GM23338 (cell line): ENCODE results near the gene CMPK2. TPM values are rescaled to one million over a fixed set of nuclear protein-coding genes. Genes with fewer than 3 reads are reported as not detected.

ENCODE experiments used
- ATAC-seq: fragments of 200-7000 bp; cut with Tn5 transposase; 3 replicates; pipeline ENCODE4 v1.9.1; 2020
- DNase-seq: peaks from one replicate; pipeline ENCODE4 v3.0.0-alpha.2; 2015; ENCODE audit warnings: low spot score
- H2AFZ ChIP-seq: fragments of 200-600 bp; sonication (generic); 2 replicates; pipeline ENCODE4 v1.8.0; 2016; ENCODE audit warnings: antibody characterized with exemption, mild to moderate bottlenecking, moderate library complexity
- H3F3A ChIP-seq: fragments of 200-600 bp; sonication (generic); replicated peaks from 2 replicates; pipeline ENCODE4 v1.8.0; 2017; ENCODE audit warnings: antibody characterized with exemption, mixed run types, low read depth
- H3K27ac ChIP-seq: fragments of 200-600 bp; sonication (generic); 2 replicates; pipeline ENCODE4 v1.6.1; 2016; ENCODE audit warnings: low read depth
- H3K27me3 ChIP-seq: fragments of 200-600 bp; sonication (generic); 2 replicates; pipeline ENCODE4 v1.8.0; 2016; ENCODE audit warnings: mild to moderate bottlenecking, mixed run types, moderate library complexity; ENCODE audit not compliant: insufficient read depth
- H3K36me3 ChIP-seq: fragments of 200-600 bp; sonication (generic); 2 replicates; pipeline ENCODE4 v1.8.0; 2016; ENCODE audit warnings: mild to moderate bottlenecking; ENCODE audit not compliant: insufficient read depth
- H3K4me1 ChIP-seq: fragments of 200-600 bp; sonication (generic); 2 replicates; pipeline ENCODE4 v1.8.0; 2016; ENCODE audit warnings: mild to moderate bottlenecking, moderate library complexity; ENCODE audit not compliant: insufficient read depth
- H3K4me2 ChIP-seq: fragments of 200-600 bp; sonication (generic); 2 replicates; pipeline ENCODE4 v1.7.1; 2017; ENCODE audit warnings: mixed run types
- H3K4me3 ChIP-seq: fragments of 200-600 bp; sonication (generic); 2 replicates; pipeline ENCODE4 v1.6.1; 2016; ENCODE audit warnings: mixed run types
- H3K79me2 ChIP-seq: fragments of 200-600 bp; sonication (generic); replicated peaks from 2 replicates; pipeline ENCODE4 v1.8.0; 2017; ENCODE audit warnings: mild to moderate bottlenecking; ENCODE audit not compliant: insufficient read depth
- H3K9me2 ChIP-seq: fragments of 200-600 bp; sonication (generic); 2 replicates; pipeline ENCODE4 v1.8.0; 2017; ENCODE audit not compliant: insufficient read depth
- H4K20me1 ChIP-seq: fragments of 200-600 bp; sonication (generic); replicated peaks from 2 replicates; pipeline ENCODE4 v1.8.0; 2017; ENCODE audit warnings: mild to moderate bottlenecking; ENCODE audit not compliant: insufficient read depth
- H3K27ac Mint-ChIP-seq: 2 replicates; pipeline ENCODE4 v1.8.0; 2020; ENCODE audit warnings: inconsistent platforms, mild to moderate bottlenecking, moderate library complexity, mixed read lengths
- H3K27me3 Mint-ChIP-seq: 3 replicates; pipeline ENCODE4 v1.8.0; 2022; ENCODE audit warnings: low read depth, mild to moderate bottlenecking, moderate library complexity, mixed read lengths, inconsistent platforms; ENCODE audit not compliant: insufficient read depth, poor library complexity
- H3K36me3 Mint-ChIP-seq: 3 replicates; pipeline ENCODE4 v1.8.0; 2021; ENCODE audit warnings: low read depth, mild to moderate bottlenecking, inconsistent platforms, moderate library complexity, mixed read lengths
- H3K4me1 Mint-ChIP-seq: 3 replicates; pipeline ENCODE4 v1.8.0; 2020; ENCODE audit warnings: mild to moderate bottlenecking, inconsistent platforms, mixed read lengths
- H3K4me3 Mint-ChIP-seq: 3 replicates; pipeline ENCODE4 v1.8.0; 2021; ENCODE audit warnings: moderate library complexity, mild to moderate bottlenecking, inconsistent platforms, mixed read lengths
- H3K9me3 Mint-ChIP-seq: 3 replicates; pipeline ENCODE4 v1.8.0; 2020; ENCODE audit warnings: moderate library complexity, mild to moderate bottlenecking, inconsistent platforms, mixed read lengths
- CREB1 ChIP-seq: fragments of 250-450 bp; sonication (Bioruptor Pico); IDR thresholded peaks from 2 replicates; pipeline ENCODE4 v1.5.0; 2020; ENCODE audit warnings: low read depth, mild to moderate bottlenecking, moderate library complexity
- CTCF ChIP-seq, 2 experiments: fragments of 200-600 bp in 1 of 2; sonication (generic) in 1 of 2; conservative IDR thresholded peaks; 2 replicates each; pipeline versions ENCODE4 v1.5.1 to v1.6.1; 2016 to 2017; ENCODE audit warnings: antibody characterized with exemption in 2 of 2, low read depth in 2 of 2, mild to moderate bottlenecking in 2 of 2, moderate library complexity in 1 of 2
- ETS1 ChIP-seq: IDR thresholded peaks from 2 replicates; pipeline ENCODE4 v1.6.1; 2016; ENCODE audit warnings: antibody characterized with exemption
- EZH2 ChIP-seq: fragments of 200-600 bp; sonication (generic); IDR thresholded peaks from one replicate; pipeline ENCODE4 v1.8.0; 2017; ENCODE audit warnings: antibody characterized with exemption, mild to moderate bottlenecking, low read depth; ENCODE audit not compliant: unreplicated experiment
- EZH2phosphoT487 ChIP-seq: fragments of 200-600 bp; sonication (generic); IDR thresholded peaks from one replicate; pipeline ENCODE4 v1.8.1; 2018; ENCODE audit warnings: antibody characterized with exemption; ENCODE audit not compliant: unreplicated experiment
- NANOG ChIP-seq: IDR thresholded peaks from 2 replicates; pipeline ENCODE4 v1.6.1; 2016; ENCODE audit warnings: antibody characterized with exemption, borderline replicate concordance
- POLR2AphosphoS5 ChIP-seq: IDR thresholded peaks from 2 replicates; pipeline ENCODE4 v1.6.1; 2016; ENCODE audit warnings: antibody characterized with exemption, low read depth
- REST ChIP-seq: IDR thresholded peaks from one replicate; pipeline ENCODE4 v1.6.1; 2018; ENCODE audit warnings: antibody characterized with exemption; ENCODE audit not compliant: unreplicated experiment
- STAT1 ChIP-seq: IDR thresholded peaks from one replicate; pipeline ENCODE4 v1.6.1; 2016; ENCODE audit warnings: antibody characterized with exemption; ENCODE audit not compliant: unreplicated experiment
- ZNF462 ChIP-seq: fragments of 250-450 bp; sonication (Bioruptor Pico); IDR thresholded peaks from 2 replicates; pipeline ENCODE4 v1.5.0; 2020; ENCODE audit warnings: mild to moderate bottlenecking, moderate library complexity
- polyA plus RNA-seq: library from polyadenylated mRNA; unstranded; fragments of >200 nt; fragmentation: Nextera tagmentation; extraction: Ambion mirVana; gene quantifications from 2 replicates; pipeline ENCODE4 v1.2.1, GENCODE V29; 2016
- total RNA-seq: library from RNA; depleted of rRNA; stranded (reverse); fragments of >200 nt; shearing (Covaris generic); gene quantifications from 2 replicates; pipeline ENCODE4 v1.2.3, GENCODE V29; 2014

CMPK2 gene
- total and polyA plus RNA-seq, 2 experiments from 2014 or later: 0.13 to 0.56 TPM

- no peak for TF ChIP-seq REST
Measured at GRCh38 chr2:6883448-6884122, 17.9 kb upstream of the CMPK2 start (continued).

- H3K27ac ChIP-seq: no peak overlapping the region
- no peaks in the 10 kb centered on the region for H3K27me3 Mint-ChIP-seq
- H3K4me1 ChIP-seq: no peaks in the 10 kb centered on the region
- H2AFZ ChIP-seq: no peak overlapping the region
- ATAC-seq (no peak), DNase-seq (no peak)
- H3K27ac Mint-ChIP-seq: no peak overlapping the region
- H3F3A ChIP-seq: no peaks in the 10 kb centered on the region
- no peak overlapping the region for H3K4me3 Mint-ChIP-seq
- H3K9me2 ChIP-seq: no peaks in the 10 kb centered on the region
- H3K4me2 ChIP-seq: no peak overlapping the region
- H3K9me3 Mint-ChIP-seq: peaks cover 40% of the 10 kb centered on the region
- H3K79me2 ChIP-seq: no peaks in the 10 kb centered on the region
- no peaks in the 10 kb centered on the region for H3K36me3 ChIP-seq
- no peaks in the 10 kb centered on the region for H4K20me1 ChIP-seq
- no peaks in the 10 kb centered on the region for H3K27me3 ChIP-seq
- peaks cover 9% of the 10 kb centered on the region; the same call in 1 of the 3 replicates for H3K36me3 Mint-ChIP-seq
- H3K4me3 ChIP-seq: no peak overlapping the region
- H3K4me1 Mint-ChIP-seq: no peaks in the 10 kb centered on the region
- no peak for TF ChIP-seq ETS1
- TF ChIP-seq EZH2: no peak
- no peak for TF ChIP-seq STAT1
- TF ChIP-seq NANOG: no peak
- TF ChIP-seq ZNF462 (CRISPR knock-in tag): no peak
- TF ChIP-seq CTCF (conservative IDR thresholded peaks at IDR 0.05; ENCODE audit: low read depth in 2 of 2): no peak
- no peak for TF ChIP-seq POLR2AphosphoS5
- no peak for TF ChIP-seq CREB1 (CRISPR knock-in tag)
- TF ChIP-seq EZH2phosphoT487: no peak
Measured at GRCh38 chr2:6881516-6881915, 15.8 kb upstream of the CMPK2 start.
